Astrocyte (in vitro differentiated cells and primary cell): ENCODE data around the gene PLEKHA6. TPM values are rescaled to one million over a fixed set of nuclear protein-coding genes. Genes with fewer than 3 reads are reported as not detected.
A peak's percentile ranks its signal among the peaks of the same experiment; 100 is the strongest.

ENCODE experiments used
- DNase-seq: peaks from one replicate; pipeline ENCODE4 v3.0.0-alpha.2; 2010; ENCODE audit warnings: low read depth
- FAIRE-seq: peaks from 2 replicates; lab custom pipeline; 2011; peaks lifted over from hg19 to GRCh38; lab: Jason Lieb, UNC
- H2AFZ ChIP-seq: 2 replicates; pipeline ENCODE4 v1.6.0; 2012; ENCODE audit warnings: low read depth, low read length, inconsistent platforms
- H3K27ac ChIP-seq: 2 replicates; pipeline ENCODE4 v1.5.1; 2011; ENCODE audit warnings: low read depth, low read length, inconsistent platforms
- H3K27me3 ChIP-seq: 2 replicates; pipeline ENCODE4 v1.6.0; 2011; ENCODE audit warnings: low read length, inconsistent platforms; ENCODE audit not compliant: insufficient read depth
- H3K36me3 ChIP-seq: 2 replicates; pipeline ENCODE4 v1.5.1; 2011; ENCODE audit warnings: low read length, inconsistent platforms; ENCODE audit not compliant: insufficient read depth
- H3K4me1 ChIP-seq: 2 replicates; pipeline ENCODE4 v1.5.1; 2011; ENCODE audit warnings: low read length, inconsistent platforms; ENCODE audit not compliant: insufficient read depth
- H3K4me2 ChIP-seq: 2 replicates; pipeline ENCODE4 v1.6.0; 2012; ENCODE audit warnings: low read length, inconsistent platforms
- H3K4me3 ChIP-seq: 2 replicates; pipeline ENCODE4 v1.5.1; 2011; ENCODE audit warnings: low read depth, mild to moderate bottlenecking, low read length, inconsistent platforms; ENCODE audit not compliant: insufficient read depth
- H3K79me2 ChIP-seq: 2 replicates; pipeline ENCODE4 v1.6.0; 2012; ENCODE audit warnings: mild to moderate bottlenecking, low read length, inconsistent platforms; ENCODE audit not compliant: insufficient read depth
- H3K9ac ChIP-seq: 2 replicates; pipeline ENCODE4 v1.6.0; 2012; ENCODE audit warnings: mild to moderate bottlenecking, low read length, inconsistent platforms
- H3K9me3 ChIP-seq: 2 replicates; pipeline ENCODE4 v1.5.1; 2012; ENCODE audit warnings: low read depth, mild to moderate bottlenecking, low read length, inconsistent platforms; ENCODE audit not compliant: insufficient read depth
- H4K20me1 ChIP-seq: 2 replicates; pipeline ENCODE4 v1.6.0; 2012; ENCODE audit warnings: low read length, inconsistent platforms; ENCODE audit not compliant: insufficient read depth
- H3K27ac Mint-ChIP-seq: one replicate; pipeline ENCODE4 v1.8.0; 2021; ENCODE audit warnings: mild to moderate bottlenecking, mixed read lengths; ENCODE audit not compliant: unreplicated experiment
- H3K27me3 Mint-ChIP-seq: one replicate; pipeline ENCODE4 v1.8.0; 2021; ENCODE audit warnings: low read depth, mixed read lengths; ENCODE audit not compliant: unreplicated experiment
- H3K36me3 Mint-ChIP-seq: one replicate; pipeline ENCODE4 v1.8.0; 2021; ENCODE audit warnings: low read depth, mixed read lengths; ENCODE audit not compliant: unreplicated experiment
- H3K4me1 Mint-ChIP-seq: one replicate; pipeline ENCODE4 v1.8.0; 2021; ENCODE audit warnings: low read depth, mixed read lengths; ENCODE audit not compliant: unreplicated experiment
- H3K4me3 Mint-ChIP-seq: one replicate; pipeline ENCODE4 v1.8.0; 2021; ENCODE audit warnings: mild to moderate bottlenecking, moderate library complexity, mixed read lengths; ENCODE audit not compliant: unreplicated experiment
- H3K9me3 Mint-ChIP-seq: one replicate; pipeline ENCODE4 v1.8.0; 2021; ENCODE audit warnings: mild to moderate bottlenecking, mixed read lengths; ENCODE audit not compliant: unreplicated experiment
- EZH2 ChIP-seq: IDR thresholded peaks from 2 replicates; pipeline ENCODE4 v1.6.1; 2012; ENCODE audit warnings: mild to moderate bottlenecking, low read length, inconsistent platforms; ENCODE audit not compliant: insufficient read depth
- total RNA-seq: library from RNA; stranded (reverse); gene quantifications from 2 replicates; pipeline ENCODE4 v1.2.1, GENCODE V29; 2021
- TF ChIP-seq, protein P1 (sequence below): IDR thresholded peaks from 2 replicates; pipeline ENCODE4 v1.5.1; 2011; ENCODE audit warnings: low read depth, mild to moderate bottlenecking, inconsistent platforms, low read length, moderate library complexity; ENCODE audit not compliant: insufficient read depth

The PLEKHA6 gene
- total RNA-seq, 1 donor from 2014 or later: 1.5 TPM

DNA sequence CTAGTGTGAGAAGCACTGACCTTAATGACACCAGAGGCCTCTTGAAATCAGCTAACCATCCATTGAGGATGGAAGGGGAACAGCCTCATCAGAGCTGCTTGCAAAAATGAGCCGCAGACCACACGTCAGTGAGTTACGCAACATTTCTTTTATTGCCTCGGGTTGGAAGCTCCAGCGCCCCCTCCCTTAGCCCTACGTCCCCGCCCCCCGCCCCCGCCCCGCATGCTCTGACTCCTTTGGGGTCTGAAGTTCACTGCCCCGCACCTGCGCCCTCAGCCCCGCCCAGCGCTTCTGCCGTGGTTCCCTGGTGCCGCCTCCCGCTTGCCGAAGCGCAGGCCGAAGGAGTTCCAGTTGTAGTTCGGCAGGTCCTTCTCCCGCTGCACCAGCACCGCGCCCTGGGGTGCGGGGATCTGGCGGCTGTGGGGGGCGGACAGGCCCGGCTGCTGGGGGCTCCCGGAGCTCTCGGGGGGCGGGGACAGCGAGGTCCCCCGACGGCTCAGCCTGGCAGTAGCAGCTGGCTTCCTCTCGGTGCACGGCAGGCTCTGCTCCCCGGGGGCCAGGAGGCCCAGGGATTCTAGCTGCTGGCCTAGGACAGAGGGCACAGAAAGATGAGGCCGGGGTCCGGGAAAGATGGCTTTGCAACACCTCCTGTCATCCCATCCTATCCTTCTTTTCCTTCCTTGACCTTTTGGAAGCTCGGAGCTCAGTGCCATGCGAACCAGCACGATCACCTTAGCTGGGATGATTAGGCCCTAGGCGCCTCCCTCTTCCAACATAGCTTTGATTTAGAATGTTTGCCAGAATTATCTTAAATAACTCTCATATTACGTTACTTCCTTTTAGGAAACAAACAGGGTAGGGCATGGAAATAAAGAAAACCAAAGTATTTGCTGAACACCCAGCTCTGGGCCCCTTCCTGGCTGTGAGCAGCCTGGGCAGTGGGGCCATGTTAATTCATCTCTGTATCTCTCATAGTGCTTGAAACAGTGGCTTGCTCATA is 169.2 kb downstream of the PLEKHA6 start:
- Mint-ChIP-seq H3K9me3 (peaks cover 3% of the 10 kb centered on the region), H3K27me3 (peaks cover 64% of the 10 kb centered on the region), H3K4me3 (no peak overlapping the region), H3K36me3 (no peaks in the 10 kb centered on the region), H3K27ac (no peak overlapping the region), H3K4me1 (peaks cover 12% of the 10 kb centered on the region)
- Histone ChIP-seq H4K20me1 (no peaks in the 10 kb centered on the region), H3K4me2 (peak overlapping the region; percentile 52), H3K27ac (no peak overlapping the region), H3K79me2 (no peaks in the 10 kb centered on the region), H2AFZ (peak overlapping the region; percentile 48), H3K4me3 (no peak overlapping the region), H3K4me1 (peaks cover 5% of the 10 kb centered on the region), H3K9me3 (no peaks in the 10 kb centered on the region), H3K36me3 (no peaks in the 10 kb centered on the region), H3K9ac (no peak overlapping the region), H3K27me3 (peaks cover 10% of the 10 kb centered on the region)
- TF ChIP-seq, protein P1, sequence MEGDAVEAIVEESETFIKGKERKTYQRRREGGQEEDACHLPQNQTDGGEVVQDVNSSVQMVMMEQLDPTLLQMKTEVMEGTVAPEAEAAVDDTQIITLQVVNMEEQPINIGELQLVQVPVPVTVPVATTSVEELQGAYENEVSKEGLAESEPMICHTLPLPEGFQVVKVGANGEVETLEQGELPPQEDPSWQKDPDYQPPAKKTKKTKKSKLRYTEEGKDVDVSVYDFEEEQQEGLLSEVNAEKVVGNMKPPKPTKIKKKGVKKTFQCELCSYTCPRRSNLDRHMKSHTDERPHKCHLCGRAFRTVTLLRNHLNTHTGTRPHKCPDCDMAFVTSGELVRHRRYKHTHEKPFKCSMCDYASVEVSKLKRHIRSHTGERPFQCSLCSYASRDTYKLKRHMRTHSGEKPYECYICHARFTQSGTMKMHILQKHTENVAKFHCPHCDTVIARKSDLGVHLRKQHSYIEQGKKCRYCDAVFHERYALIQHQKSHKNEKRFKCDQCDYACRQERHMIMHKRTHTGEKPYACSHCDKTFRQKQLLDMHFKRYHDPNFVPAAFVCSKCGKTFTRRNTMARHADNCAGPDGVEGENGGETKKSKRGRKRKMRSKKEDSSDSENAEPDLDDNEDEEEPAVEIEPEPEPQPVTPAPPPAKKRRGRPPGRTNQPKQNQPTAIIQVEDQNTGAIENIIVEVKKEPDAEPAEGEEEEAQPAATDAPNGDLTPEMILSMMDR: no peak
- no peak for TF ChIP-seq EZH2
- FAIRE-seq (no peak), DNase-seq (peak; percentile 50)

DNA sequence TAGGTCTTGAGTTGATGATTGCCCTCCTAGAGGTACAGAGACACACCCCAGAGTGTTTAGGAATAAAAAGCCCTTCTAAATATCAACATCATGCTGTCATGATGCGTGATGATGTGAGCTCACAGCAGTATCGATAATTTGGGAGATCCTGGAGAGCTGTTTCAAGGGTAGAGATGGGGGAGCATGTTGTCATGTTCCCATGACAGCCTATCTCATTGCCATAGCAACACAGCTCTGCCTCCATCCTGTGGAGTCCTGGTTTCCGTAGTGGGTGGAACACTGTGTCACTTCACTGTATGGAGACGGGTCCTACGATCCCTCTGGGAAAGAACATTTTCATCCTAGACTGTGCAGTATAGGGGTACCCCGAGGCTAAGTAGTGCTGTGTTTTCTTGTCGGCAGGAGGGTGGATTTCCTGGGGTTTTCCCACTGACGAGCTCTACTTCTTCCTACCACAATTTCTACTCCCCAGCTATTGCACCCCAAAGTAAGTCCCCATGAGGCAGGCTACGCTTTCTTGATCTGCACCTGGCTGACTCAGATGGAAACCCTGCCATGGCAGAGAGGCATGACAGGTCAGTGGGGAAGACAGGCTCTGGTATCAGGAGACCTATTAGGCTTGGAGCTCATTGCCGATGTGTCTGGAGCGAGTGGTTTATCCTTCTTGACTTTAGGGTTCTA is 170.6 kb downstream of the PLEKHA6 start:
- Histone ChIP-seq H3K4me1 (no peaks in the 10 kb centered on the region), H3K4me3 (no peak overlapping the region), H3K9ac (no peak overlapping the region), H2AFZ (no peak overlapping the region), H3K4me2 (no peak overlapping the region), H3K36me3 (no peaks in the 10 kb centered on the region), H4K20me1 (no peaks in the 10 kb centered on the region), H3K79me2 (no peaks in the 10 kb centered on the region), H3K9me3 (no peaks in the 10 kb centered on the region), H3K27ac (no peak overlapping the region), H3K27me3 (peaks cover 10% of the 10 kb centered on the region)
- no peaks in the 10 kb centered on the region for H3K4me1 Mint-ChIP-seq
- no peak overlapping the region for H3K27ac Mint-ChIP-seq
- no peak for TF ChIP-seq EZH2
- TF ChIP-seq, protein P1: no peak
- DNase-seq (no peak), FAIRE-seq (no peak)
- no peak overlapping the region for H3K4me3 Mint-ChIP-seq
- no peaks in the 10 kb centered on the region for H3K36me3 Mint-ChIP-seq
- peaks cover 59% of the 10 kb centered on the region for H3K27me3 Mint-ChIP-seq
- no peaks in the 10 kb centered on the region for H3K9me3 Mint-ChIP-seq
